HepG2 (cell line): ENCODE measurements around the gene MORC3. TPM values are rescaled to one million over a fixed set of nuclear protein-coding genes. Genes with fewer than 3 reads are reported as not detected.

Experiments used
- ELK4 ChIP-seq: sonication (generic); formaldehyde crosslinking; IDR thresholded peaks from 2 replicates; pipeline ENCODE4 v1.9.0; 2021; ENCODE audit warnings: missing genetic modification reagents, borderline replicate concordance
- MBD4 ChIP-seq: IDR thresholded peaks from 2 replicates; pipeline ENCODE4 v1.6.1; 2012; ENCODE audit warnings: low read length, inconsistent platforms, borderline replicate concordance
- MIER3 ChIP-seq: IDR thresholded peaks from 2 replicates; pipeline ENCODE4 v1.6.1; 2016; ENCODE audit warnings: missing compliant biosample characterization, borderline replicate concordance
- NFKB2 ChIP-seq: sonication (generic); formaldehyde crosslinking; IDR thresholded peaks from 2 replicates; pipeline ENCODE4 v1.4.0; 2020; ENCODE audit warnings: missing genetic modification reagents, borderline replicate concordance
- RBAK ChIP-seq: sonication (generic); formaldehyde crosslinking; IDR thresholded peaks from 2 replicates; pipeline ENCODE4 v1.5.1; 2020; ENCODE audit warnings: mild to moderate bottlenecking, missing genetic modification reagents
- SOX5 ChIP-seq: IDR thresholded peaks from 2 replicates; pipeline ENCODE4 v1.6.1; 2016; ENCODE audit warnings: borderline replicate concordance
- TFDP1 ChIP-seq: IDR thresholded peaks from 2 replicates; pipeline ENCODE4 v1.6.1; 2016; ENCODE audit warnings: missing compliant biosample characterization, missing genetic modification reagents, borderline replicate concordance
- USF2 ChIP-seq, 2 experiments: sonication (generic) in 1 of 2; formaldehyde crosslinking in 1 of 2; IDR thresholded peaks; 2 replicates each; pipeline versions ENCODE4 v1.5.1 to v1.6.1; 2011 to 2020; ENCODE audit warnings: borderline replicate concordance in 1 of 2, low read depth in 1 of 2, low read length in 1 of 2, mild to moderate bottlenecking in 1 of 2, missing genetic modification reagents in 1 of 2, moderate library complexity in 1 of 2
- ZFY ChIP-seq: sonication (generic); formaldehyde crosslinking; IDR thresholded peaks from 2 replicates; pipeline ENCODE4 v1.4.0; 2020; ENCODE audit warnings: missing genetic modification reagents
- ZNF546 ChIP-seq: sonication (generic); formaldehyde crosslinking; conservative IDR thresholded peaks from 2 replicates; pipeline ENCODE4 v1.8.1; 2023; ENCODE audit warnings: mild to moderate bottlenecking, missing genetic modification reagents
- ZNF547 ChIP-seq: sonication (generic); formaldehyde crosslinking; IDR thresholded peaks from 2 replicates; pipeline ENCODE4 v1.5.1; 2020; ENCODE audit warnings: mild to moderate bottlenecking, missing genetic modification reagents
- ZNF747 ChIP-seq: sonication (generic); formaldehyde crosslinking; IDR thresholded peaks from 2 replicates; pipeline ENCODE4 v1.8.1; 2023; ENCODE audit warnings: missing genetic modification reagents, mild to moderate bottlenecking, borderline replicate concordance
- polyA plus RNA-seq, 8 experiments: library from polyadenylated mRNA; depleted of rRNA in 3 of 8; stranded (reverse) in 7 of 8; unstranded in 1 of 8; fragments of >200 nt; fragmentation: Illumina TruSeq in 4 of 8; extraction: Trizol in 4 of 8; gene quantifications; 2 replicates each; pipeline versions ENCODE4 v1.2.1 to v1.2.3, GENCODE V29; 2011 to 2016; ENCODE audit warnings: low read depth in 4 of 8, missing spikeins in 1 of 8, mixed read lengths in 1 of 8; ENCODE audit not compliant: insufficient read depth in 1 of 8
- total RNA-seq, 5 experiments: library from RNA; depleted of rRNA; stranded (reverse); fragments of >200 nt; fragmentation: Illumina TruSeq; extraction: Trizol; gene quantifications; 2 replicates each; pipeline ENCODE4 v1.2.3, GENCODE V29; 2016; ENCODE audit warnings: low read depth in 1 of 5

Gene MORC3
- total and polyA plus RNA-seq, 2 of the 13 experiments (the other 11 are each of a cell fraction or from before 2014, with no cell fraction given) = 12.9 to 19.5 TPM

- no peak for TF ChIP-seq TFDP1 (CRISPR knock-in tag)
- TF ChIP-seq MIER3 (CRISPR knock-in tag) = no peak
- TF ChIP-seq SOX5 (CRISPR knock-in tag) = no peak
- no peak for TF ChIP-seq ELK4 (CRISPR knock-in tag)
- no peak for TF ChIP-seq USF2 (IDR thresholded peaks at IDR 0.05; ENCODE audit: low read depth, low read length)
- TF ChIP-seq USF2 (CRISPR knock-in tag; IDR thresholded peaks at IDR 0.05; ENCODE audit: borderline replicate concordance) = no peak
- TF ChIP-seq NFKB2 (CRISPR knock-in tag) = 0 out of 2 replicates have a peak, but pooled peaks have one; percentile 45
- no peak for TF ChIP-seq ZNF747 (CRISPR knock-in tag)
- 0 out of 2 replicates have a peak, but pooled peaks have one; percentile 23 for TF ChIP-seq ZFY
- TF ChIP-seq MBD4 = no peak
- TF ChIP-seq ZNF547 = no peak
- TF ChIP-seq RBAK (CRISPR knock-in tag) = no peak
- TF ChIP-seq ZNF546 (CRISPR knock-in tag) = no peak
Measured at GRCh38 chr21:36419996-36420395, 100.0 kb downstream of the MORC3 start (continued).
